K562 (cell line): Measurements from ENCODE around the gene PDPK1. TPM values are rescaled to one million over a fixed set of nuclear protein-coding genes. Genes with fewer than 3 reads are reported as not detected.

Experiments used
- ATAC-seq: fragments of 200-7000 bp; cut with Tn5 transposase; 3 replicates; pipeline ENCODE4 v1.9.1; 2020; ENCODE audit warnings: moderate library complexity
- BruUV-seq: library from RNA; stranded (reverse); fragments of 400-500 nt; replicated peaks from 2 replicates; lab custom pipeline; 2021; lab: Mats Ljungman, UMichigan
- CTCF ChIA-PET: fragments of 300-600 bp; formaldehyde crosslinking; extraction: SDS; loops from one replicate; lab custom pipeline; 2021; ENCODE audit warnings: low intra/inter-chr PET ratio; lab: Yijun Ruan, JAX
- POLR2A ChIA-PET: fragments of 300-600, 350-650 bp; sonication (Branson Sonifier 250); formaldehyde crosslinking; extraction: SDS; loops from one replicate; lab custom pipeline; 2021; ENCODE audit warnings: antibody characterized with exemption, inconsistent platforms; lab: Yijun Ruan, JAX
- DNase-seq, 4 experiments: peaks; one replicate each; pipeline versions ENCODE4 v3.0.0 to v3.0.0-alpha.2; 2011 to 2018; ENCODE audit warnings: low spot score in 3 of 4, mixed read lengths in 3 of 4; ENCODE audit errors: extremely low read depth in 1 of 4
- FAIRE-seq: peaks from 2 replicates; lab custom pipeline; 2011; peaks lifted over from hg19 to GRCh38; lab: Jason Lieb, UNC
- H2AFZ ChIP-seq: 2 replicates; pipeline ENCODE4 v1.6.0; 2011; ENCODE audit warnings: low read depth, low read length, control low read depth, inconsistent platforms
- H3K27ac ChIP-seq: fragments of 200-600 bp; 3 replicates; pipeline ENCODE4 v1.8.0; 2011; ENCODE audit warnings: low read depth, mild to moderate bottlenecking, control low read depth, inconsistent platforms, low read length, moderate library complexity, mixed read lengths; ENCODE audit errors: extremely low read depth
- H3K27me3 ChIP-seq, 2 experiments: fragments of 300-600 bp in 1 of 2; 2 replicates in 1 of 2; 3 replicates in 1 of 2; pipeline versions ENCODE4 v1.6.0 to v1.8.0; 2011; ENCODE audit warnings: inconsistent platforms in 2 of 2, low read length in 2 of 2, mild to moderate bottlenecking in 1 of 2, mixed read lengths in 1 of 2, moderate library complexity in 1 of 2; ENCODE audit not compliant: control insufficient read depth in 2 of 2, insufficient read depth in 2 of 2
- H3K36me3 ChIP-seq: fragments of 300-600 bp; 3 replicates; pipeline ENCODE4 v1.8.0; 2011; ENCODE audit warnings: mild to moderate bottlenecking, low read length, inconsistent platforms; ENCODE audit not compliant: control insufficient read depth, insufficient read depth
- H3K4me1 ChIP-seq, 2 experiments: fragments of 200-600 bp in 1 of 2; replicated peaks in 1 of 2; 2 replicates in 1 of 2; 3 replicates in 1 of 2; pipeline versions ENCODE4 v1.5.1 to v1.8.0; 2011; ENCODE audit warnings: inconsistent platforms in 2 of 2, low read length in 2 of 2, mild to moderate bottlenecking in 1 of 2, mixed read lengths in 1 of 2, moderate library complexity in 1 of 2; ENCODE audit not compliant: control insufficient read depth in 2 of 2, insufficient read depth in 2 of 2
- H3K4me2 ChIP-seq: 2 replicates; pipeline ENCODE4 v1.6.1; 2011; ENCODE audit warnings: low read length, control low read depth, inconsistent platforms, mixed read lengths; ENCODE audit not compliant: insufficient read depth
- H3K4me3 ChIP-seq: fragments of 200-600 bp; sonication (generic), shearing (Covaris generic); 2 replicates; pipeline ENCODE4 v1.5.1; 2016; ENCODE audit warnings: control low read depth, inconsistent platforms
- H3K79me2 ChIP-seq: fragments of 200-600 bp; 3 replicates; pipeline ENCODE4 v1.8.0; 2011; ENCODE audit warnings: low read length, inconsistent platforms; ENCODE audit not compliant: control insufficient read depth, insufficient read depth
- H3K9ac ChIP-seq, 2 experiments: 2 replicates each; pipeline versions ENCODE4 v1.6.0 to v1.6.1; 2011; ENCODE audit warnings: low read depth in 2 of 2, low read length in 2 of 2, control low read depth in 1 of 2, inconsistent platforms in 1 of 2, mild to moderate bottlenecking in 1 of 2, mixed read lengths in 1 of 2; ENCODE audit not compliant: insufficient read depth in 1 of 2
- H3K9me1 ChIP-seq: one replicate; pipeline ENCODE4 v1.6.0; 2011; ENCODE audit warnings: inconsistent platforms, mild to moderate bottlenecking, low read length, moderate library complexity; ENCODE audit not compliant: control insufficient read depth, insufficient read depth
- H3K9me3 ChIP-seq: replicated peaks from 2 replicates; pipeline ENCODE4 v1.5.1; 2011; ENCODE audit warnings: low read depth, low read length, inconsistent platforms; ENCODE audit not compliant: control insufficient read depth, insufficient read depth
- H4K20me1 ChIP-seq: replicated peaks from 2 replicates; pipeline ENCODE4 v1.6.1; 2011; ENCODE audit warnings: low read length, inconsistent platforms, mixed read lengths; ENCODE audit not compliant: control insufficient read depth, insufficient read depth
- BCLAF1 ChIP-seq, 2 experiments: fragments of 450-650 bp in 1 of 2; IDR thresholded peaks; 2 replicates each; pipeline ENCODE4 v1.6.1; 2011 to 2017; ENCODE audit warnings: low read depth in 2 of 2, antibody characterized with exemption in 1 of 2, borderline replicate concordance in 1 of 2, low read length in 1 of 2, mild to moderate bottlenecking in 1 of 2, mixed read lengths in 1 of 2; ENCODE audit not compliant: control insufficient read depth in 1 of 2
- GMEB1 ChIP-seq: fragments of 250-450 bp; sonication (Bioruptor Pico); IDR thresholded peaks from 2 replicates; pipeline ENCODE4 v1.4.0; 2020; ENCODE audit warnings: mild to moderate bottlenecking
- HNRNPH1 ChIP-seq: fragments of 200-400 bp; formaldehyde crosslinking; optimal IDR thresholded peaks from 2 replicates; pipeline ENCODE3; 2017; ENCODE audit warnings: low read depth, mild to moderate bottlenecking, low read length, moderate library complexity
- RBBP5 ChIP-seq: fragments of 200-600 bp; sonication (generic); IDR thresholded peaks from 2 replicates; pipeline ENCODE4 v1.6.1; 2012; ENCODE audit warnings: borderline replicate concordance, mild to moderate bottlenecking, low read length, control low read depth, inconsistent platforms; ENCODE audit not compliant: insufficient read depth, poor library complexity, severe bottlenecking
- SIN3A ChIP-seq, 2 experiments: fragments of 150-350 bp in 1 of 2; IDR thresholded peaks; 2 replicates each; pipeline ENCODE4 v1.6.1; 2011 to 2016; ENCODE audit warnings: borderline replicate concordance in 2 of 2, low read depth in 2 of 2, low read length in 2 of 2, mild to moderate bottlenecking in 2 of 2, moderate library complexity in 2 of 2; ENCODE audit not compliant: control insufficient read depth in 1 of 2
- THAP12 ChIP-seq: fragments of 250-450 bp; sonication (Bioruptor Pico); IDR thresholded peaks from 2 replicates; pipeline ENCODE4 v1.9.0; 2021; ENCODE audit warnings: mild to moderate bottlenecking, inconsistent platforms
- U2AF1 ChIP-seq: fragments of 200-400 bp; formaldehyde crosslinking; optimal IDR thresholded peaks from 2 replicates; pipeline ENCODE3; 2017; ENCODE audit warnings: mild to moderate bottlenecking, low read depth, low read length, moderate library complexity
- ZBTB43 ChIP-seq: sonication (generic); formaldehyde crosslinking; IDR thresholded peaks from 2 replicates; pipeline ENCODE4 v1.8.0; 2023; ENCODE audit warnings: mild to moderate bottlenecking, missing genetic modification reagents
- ZNF347 ChIP-seq: fragments of 450-650 bp; formaldehyde crosslinking; IDR thresholded peaks from 2 replicates; pipeline ENCODE4 v1.4.0; 2020; ENCODE audit warnings: low read depth, mild to moderate bottlenecking, moderate library complexity
- ZNF75A ChIP-seq: fragments of 450-650 bp; formaldehyde crosslinking; IDR thresholded peaks from 2 replicates; pipeline ENCODE4 v1.4.0; 2020; ENCODE audit warnings: mild to moderate bottlenecking
- WGBS: fragments of 100-300 bp; shearing (Covaris generic); methylation state at CpG from one replicate; pipeline ENCODE4 v1.1.6; 2016; ENCODE audit warnings: low coverage, mixed read lengths; ENCODE audit not compliant: insufficient coverage; ENCODE audit errors: missing lambda C conversion rate; 5-methylcytosine and 5-hydroxymethylcytosine counted together
- in situ Hi-C: fragments of 300-500 bp; cut with MboI; formaldehyde crosslinking; loops from 4 replicates; pipeline ENCODE4 v1.15.0; 2018; ENCODE audit warnings: inconsistent platforms, mixed read lengths
- intact Hi-C: fragments of 100-400 bp; cut with micrococcal nuclease; formaldehyde crosslinking; loops from 2 replicates; pipeline ENCODE4 v1.14.2; 2022
- polyA plus RNA-seq, 8 experiments: library from polyadenylated mRNA; depleted of rRNA in 4 of 8; stranded (reverse) in 5 of 8; unstranded in 3 of 8; fragments of >200 nt; fragmentation: Nextera tagmentation in 2 of 8; fragmentation: Illumina TruSeq in 1 of 8; extraction: Ambion mirVana in 2 of 8; extraction: Trizol in 1 of 8; gene quantifications; 2 replicates each; pipeline versions ENCODE4 v1.2.1 to v1.2.3, GENCODE V29; 2011 to 2014; ENCODE audit warnings: inconsistent platforms in 1 of 8, missing spikeins in 1 of 8
- total RNA-seq, 7 experiments: library from RNA; depleted of rRNA in 6 of 7; stranded (reverse); fragments of >200 nt in 6 of 7; fragmentation: Illumina TruSeq in 2 of 7; extraction: Trizol in 2 of 7; gene quantifications; 2 replicates each; pipeline versions ENCODE4 v1.2.1 to v1.2.3, GENCODE V29; 2011 to 2021; ENCODE audit warnings: low replicate concordance in 1 of 7

PDPK1 gene
- total and polyA plus RNA-seq, 9 of the 15 experiments (the other 6 are each of a cell fraction or from before 2014, with no cell fraction given) = 4.0 to 37.2 (median 18.7) TPM

- WGBS = under 1% methylated on average over 37 of the region's 83 CpGs
- peaks cover 61% of the 10 kb centered on the region for H3K79me2 ChIP-seq
- H3K4me3 ChIP-seq = peak within 1 kb of the TSS; percentile 69
- peaks cover 8% of the 10 kb centered on the region for H3K9me1 ChIP-seq
- in situ Hi-C loops = no loop called here
- peak within 1 kb of the TSS; percentile 74 for H2AFZ ChIP-seq
- peak; percentile 78 for FAIRE-seq
- peak within 1 kb of the TSS; percentile 92 for H3K4me2 ChIP-seq
- peak within 1 kb of the TSS; percentile 82 for H3K27ac ChIP-seq
- POLR2A ChIA-PET = interaction anchor here (0.6 to 3.2 kb wide), 13 partner anchors 8 to 238 kb away, joined by 3 to 45 read pairs (median 4); partner anchors contain the start of genes CEMP1 and TEDC2
- CTCF ChIA-PET = no interaction called here
- peaks cover 73% of the 10 kb centered on the region for H3K36me3 ChIP-seq
- intact Hi-C loops = no loop called here
- peak within 1 kb of the TSS; percentile 73 to 99 for H3K9ac ChIP-seq
- BruUV-seq = no TSS peak
- peaks cover 40% of the 10 kb centered on the region for H4K20me1 ChIP-seq
- H3K4me1 ChIP-seq = peaks cover 32 to 61% of the 10 kb centered on the region in 2 experiments
- DNase-seq = peak; percentile 81 to 95 (median 88)
- H3K9me3 ChIP-seq = no peaks in the 10 kb centered on the region
- ATAC-seq = peak; percentile 86
- H3K27me3 ChIP-seq = no peaks in the 10 kb centered on the region
- TF ChIP-seq RBBP5 (peak; percentile 54), THAP12 (CRISPR knock-in tag) (0 out of 2 replicates have a peak, but pooled peaks have one; percentile 26), ZBTB43 (CRISPR knock-in tag) (no peak), ZNF75A (CRISPR knock-in tag) (no peak), SIN3A (IDR thresholded peaks at IDR 0.05; ENCODE audit: borderline replicate concordance in 2 of 2, control insufficient read depth in 1 of 2, low read depth in 2 of 2, low read length in 2 of 2) (peak; percentile 81 to 98; a peak in 3 of 4 replicates), BCLAF1 (IDR thresholded peaks at IDR 0.05; ENCODE audit: borderline replicate concordance in 1 of 2, control insufficient read depth in 1 of 2, low read depth in 2 of 2, low read length in 1 of 2) (peak in 1 of 2 experiments; percentile 43; a peak in 1 of 4 replicates), U2AF1 (no peak), HNRNPH1 (no peak), ZNF347 (no peak), GMEB1 (CRISPR knock-in tag) (no peak)
Measured at GRCh38 chr16:2520097-2520783, 17.6 kb upstream of the PDPK1 start, which contains the start of gene AMDHD2. Gene AMDHD2 (plus strand): TSS chr16:2520371. CDS start chr16:2520459, 88 bp downstream.
